IMR-90 (cell line): ENCODE measurements around the gene C5orf15. TPM values are rescaled to one million over a fixed set of nuclear protein-coding genes. Genes with fewer than 3 reads are reported as not detected.

Experiments
- ATAC-seq: fragments of 200-7000 bp; cut with Tn5 transposase; 2 replicates; pipeline ENCODE4 v1.9.1; 2020; ENCODE audit warnings: low read depth, mild to moderate bottlenecking, moderate library complexity
- BruUV-seq: library from RNA; stranded (reverse); fragments of 400-500 nt; replicated peaks from 2 replicates; lab custom pipeline; 2021; lab: Mats Ljungman, UMichigan
- CTCF ChIA-PET: fragments of 300-600 bp; formaldehyde crosslinking; extraction: SDS; loops from one replicate; lab custom pipeline; 2021; ENCODE audit warnings: antibody characterized with exemption; lab: Yijun Ruan, JAX
- POLR2A ChIA-PET: fragments of 300-600 bp; sonication (Branson Sonifier 250); formaldehyde crosslinking; loops from one replicate; lab custom pipeline; 2022; ENCODE audit warnings: antibody characterized with exemption; ENCODE audit not compliant: unreplicated experiment; lab: Charles Lee
- DNase-seq: peaks from one replicate; pipeline ENCODE4 v3.0.0; 2013
- H2AFZ ChIP-seq: replicated peaks from 2 replicates; pipeline ENCODE3; 2013; ENCODE audit warnings: low read length, mild to moderate bottlenecking; ENCODE audit not compliant: poor library complexity
- H2AK5ac ChIP-seq: 2 replicates; pipeline ENCODE4 v1.6.1; 2013; ENCODE audit warnings: low read depth, low read length, inconsistent platforms
- H2AK9ac ChIP-seq: replicated peaks from 2 replicates; pipeline ENCODE3; 2013; ENCODE audit warnings: mild to moderate bottlenecking, low read depth, low read length, moderate library complexity; ENCODE audit not compliant: poor library complexity
- H2BK120ac ChIP-seq: 2 replicates; pipeline ENCODE4 v1.6.1; 2013; ENCODE audit warnings: low read depth, low read length, inconsistent platforms
- H2BK15ac ChIP-seq: 3 replicates; pipeline ENCODE4 v1.6.1; 2013; ENCODE audit warnings: low read depth, low read length, inconsistent platforms
- H2BK20ac ChIP-seq: 2 replicates; pipeline ENCODE4 v1.6.1; 2013; ENCODE audit warnings: low read depth, mild to moderate bottlenecking, inconsistent platforms, low read length, moderate library complexity
- H2BK5ac ChIP-seq: 2 replicates; pipeline ENCODE4 v1.6.1; 2013; ENCODE audit warnings: mild to moderate bottlenecking, low read depth, low read length, inconsistent platforms; ENCODE audit not compliant: poor library complexity, severe bottlenecking
- H3K14ac ChIP-seq: replicated peaks from 2 replicates; pipeline ENCODE4 v1.6.1; 2013; ENCODE audit warnings: low read depth, low read length, inconsistent platforms
- H3K18ac ChIP-seq: 2 replicates; pipeline ENCODE4 v1.6.1; 2013; ENCODE audit warnings: low read depth, low read length, control low read depth
- H3K23ac ChIP-seq: 2 replicates; pipeline ENCODE4 v1.6.1; 2013; ENCODE audit warnings: low read depth, low read length, inconsistent platforms
- H3K27ac ChIP-seq: 2 replicates; pipeline ENCODE4 v1.5.1; 2013; ENCODE audit warnings: mild to moderate bottlenecking, control low read depth, low read length; ENCODE audit not compliant: insufficient read depth
- H3K27me3 ChIP-seq: 2 replicates; pipeline ENCODE4 v1.6.1; 2013; ENCODE audit warnings: low read length; ENCODE audit not compliant: control insufficient read depth, insufficient read depth
- H3K36me3 ChIP-seq: 2 replicates; pipeline ENCODE4 v1.6.1; 2013; ENCODE audit warnings: low read length, mixed read lengths; ENCODE audit not compliant: control insufficient read depth, insufficient read depth
- H3K4ac ChIP-seq: 2 replicates; pipeline ENCODE4 v1.6.1; 2013; ENCODE audit warnings: low read depth, low read length, inconsistent platforms
- H3K4me1 ChIP-seq: 2 replicates; pipeline ENCODE4 v1.6.1; 2013; ENCODE audit warnings: low read length, mixed read lengths; ENCODE audit not compliant: control insufficient read depth, insufficient read depth
- H3K4me2 ChIP-seq: 2 replicates; pipeline ENCODE4 v1.6.1; 2013; ENCODE audit warnings: low read depth, mild to moderate bottlenecking, control low read depth, low read length, moderate library complexity
- H3K4me3 ChIP-seq: 2 replicates; pipeline ENCODE4 v1.5.1; 2013; ENCODE audit warnings: low read depth, mild to moderate bottlenecking, control low read depth, low read length, moderate library complexity; ENCODE audit not compliant: insufficient read depth
- H3K56ac ChIP-seq: 2 replicates; pipeline ENCODE4 v1.6.1; 2013; ENCODE audit warnings: low read length, inconsistent platforms; ENCODE audit not compliant: insufficient read depth; ENCODE audit errors: extremely low read depth
- H3K79me1 ChIP-seq, 2 experiments: 2 replicates each; pipeline ENCODE4 v1.6.1; 2013; ENCODE audit warnings: low read length in 2 of 2, inconsistent platforms in 1 of 2, low read depth in 1 of 2
- H3K9ac ChIP-seq: 2 replicates; pipeline ENCODE4 v1.6.1; 2013; ENCODE audit warnings: low read depth, low read length, control low read depth
- H3K9me1 ChIP-seq: 2 replicates; pipeline ENCODE4 v1.6.1; 2013; ENCODE audit warnings: low read length, inconsistent platforms; ENCODE audit not compliant: insufficient read depth
- H3K9me3 ChIP-seq: 2 replicates; pipeline ENCODE4 v1.6.1; 2013; ENCODE audit warnings: low read length; ENCODE audit not compliant: control insufficient read depth, insufficient read depth
- H4K20me1 ChIP-seq: 2 replicates; pipeline ENCODE4 v1.6.1; 2013; ENCODE audit warnings: low read length, inconsistent platforms; ENCODE audit not compliant: insufficient read depth
- H4K5ac ChIP-seq: 2 replicates; pipeline ENCODE4 v1.6.1; 2013; ENCODE audit warnings: mild to moderate bottlenecking, low read depth, low read length, control low read depth
- H4K8ac ChIP-seq, 2 experiments: 2 replicates each; pipeline ENCODE4 v1.6.1; 2013; ENCODE audit warnings: low read depth in 2 of 2, low read length in 2 of 2, control low read depth in 1 of 2, inconsistent platforms in 1 of 2
- H4K91ac ChIP-seq: 2 replicates; pipeline ENCODE4 v1.6.1; 2013; ENCODE audit warnings: low read depth, low read length, inconsistent platforms; ENCODE audit not compliant: insufficient read depth
- BHLHE40 ChIP-seq: fragments of 150-350 bp; IDR thresholded peaks from 2 replicates; pipeline ENCODE4 v1.6.1; 2016; ENCODE audit warnings: mild to moderate bottlenecking, low read depth, low read length
- CHD1 ChIP-seq: IDR thresholded peaks from 2 replicates; pipeline ENCODE4 v1.6.1; 2012; ENCODE audit warnings: low read depth, low read length, improper control_type of control experiment
- MAFK ChIP-seq: IDR thresholded peaks from 2 replicates; pipeline ENCODE4 v1.6.1; 2012; ENCODE audit warnings: low read depth, low read length, improper control_type of control experiment
- MAZ ChIP-seq: IDR thresholded peaks from 2 replicates; pipeline ENCODE4 v1.6.1; 2012; ENCODE audit warnings: low read depth, mild to moderate bottlenecking, low read length, improper control_type of control experiment, moderate library complexity, borderline replicate concordance
- NFE2L2 ChIP-seq: fragments of 150-350 bp; IDR thresholded peaks from 2 replicates; pipeline ENCODE4 v1.6.1; 2016; ENCODE audit warnings: low read depth, mild to moderate bottlenecking, low read length
- POLR2A ChIP-seq: IDR thresholded peaks from 2 replicates; pipeline ENCODE4 v1.6.1; 2012; ENCODE audit warnings: mild to moderate bottlenecking, low read depth, low read length
- WGBS, 2 experiments: methylation state at CpG; one replicate each; pipeline versions ENCODE4 v1.1.5 to v1.1.7; 2013; ENCODE audit warnings: missing lambda C conversion rate in 2 of 2; ENCODE audit not compliant: insufficient read length in 1 of 2; ENCODE audit errors: extremely low coverage in 2 of 2; 5-methylcytosine and 5-hydroxymethylcytosine counted together
- dilution Hi-C: fragments of 300-500 bp; cut with HindIII; formaldehyde crosslinking; loops from one replicate; pipeline ENCODE4 v1.14.3; 2018; ENCODE audit warnings: low sequenced_read_pairs; ENCODE audit not compliant: unreplicated experiment
- in situ Hi-C: fragments of 300-500 bp; cut with MboI; formaldehyde crosslinking; loops from 3 replicates; pipeline ENCODE4 v1.14.3; 2019; ENCODE audit warnings: low sequenced_read_pairs, inconsistent platforms, mixed read lengths
- intact Hi-C: fragments of 100-400 bp; cut with micrococcal nuclease; formaldehyde crosslinking; loops from 2 replicates; pipeline ENCODE4 v1.10.0; 2022
- polyA plus RNA-seq, 3 experiments: library from polyadenylated mRNA; depleted of rRNA; stranded (reverse); fragments of >200 nt; gene quantifications; 2 replicates each; pipeline ENCODE4 v1.2.3, GENCODE V29; 2012; ENCODE audit warnings: low replicate concordance in 1 of 3
- total RNA-seq: library from RNA; depleted of rRNA; stranded (reverse); fragments of >200 nt; gene quantifications from 2 replicates; pipeline ENCODE4 v1.2.3, GENCODE V29; 2012

C5orf15 gene
- total and polyA plus RNA-seq, 2 of the 4 experiments (the other 2 are of a cell fraction): 35.1 to 73.5 TPM

DNA sequence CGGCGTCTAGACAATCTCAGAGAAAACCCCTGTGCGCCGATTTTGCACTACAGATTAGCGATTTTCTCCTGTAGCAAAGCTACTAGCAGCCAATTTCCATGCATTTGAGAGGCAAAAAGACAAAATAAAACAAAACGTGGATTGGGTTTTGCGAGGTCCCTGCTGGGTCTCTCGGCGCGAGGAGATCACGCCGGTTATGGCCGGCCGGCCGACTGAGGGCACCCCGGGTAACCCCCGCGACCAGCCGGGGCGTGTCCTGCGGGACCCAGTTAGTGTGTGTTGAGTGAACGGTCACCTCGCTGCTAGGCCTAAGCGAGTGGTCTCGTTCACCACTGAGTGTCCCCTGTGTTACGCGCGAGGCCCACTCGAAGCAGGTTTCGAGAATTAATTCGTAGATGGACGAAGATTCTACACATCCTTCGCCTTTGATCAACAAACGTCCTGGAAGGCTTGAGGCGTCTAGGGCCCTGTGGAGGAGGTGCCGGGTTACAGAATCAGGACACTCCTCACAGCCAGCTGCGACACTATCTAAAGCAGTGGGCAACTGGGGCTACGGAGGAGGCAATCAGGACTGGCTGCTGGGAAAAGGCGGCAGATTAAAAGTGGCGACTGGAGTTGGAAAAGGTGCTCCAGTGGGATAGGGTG, 37.1 kb upstream of the C5orf15 start (continued):
- peak; percentile 12; the same call in 1 of the 2 replicates for TF ChIP-seq MAZ

- Histone ChIP-seq H3K9ac (peak within 1 kb of the TSS; percentile 98), H3K27me3 (no peaks in the 10 kb centered on the region), H3K36me3 (peaks cover 13% of the 10 kb centered on the region), H2BK5ac (peak within 1 kb of the TSS; percentile 99), H3K9me3 (no peaks in the 10 kb centered on the region), H3K27ac (peak within 1 kb of the TSS; percentile 98), H3K56ac (peak within 1 kb of the TSS; percentile 90), H3K4ac (peak within 1 kb of the TSS; percentile 94), H3K18ac (peak within 1 kb of the TSS; percentile 69), H3K4me2 (peak within 1 kb of the TSS; percentile 96), H3K4me1 (peaks cover 29% of the 10 kb centered on the region), H3K23ac (peak within 1 kb of the TSS; percentile 98), H2AK9ac (peak within 1 kb of the TSS; percentile 92), H3K4me3 (peak within 1 kb of the TSS; percentile 86), H2AK5ac (peak within 1 kb of the TSS; percentile 77), H3K79me1 (peaks cover 10 to 50% of the 10 kb centered on the region in 2 experiments), H3K9me1 (peaks cover 27% of the 10 kb centered on the region), H4K91ac (peak within 1 kb of the TSS; percentile 81), H2BK15ac (peak within 1 kb of the TSS; percentile 60; the same call in 2 of the 3 replicates), H4K20me1 (peaks cover 42% of the 10 kb centered on the region), H4K5ac (peak within 1 kb of the TSS; percentile 87), H2BK20ac (no peak within 1 kb of the TSS), H4K8ac (peak within 1 kb of the TSS; percentile 75 to 90), H2BK120ac (peak within 1 kb of the TSS; percentile 76; the same call in 1 of the 2 replicates), H2AFZ (peak within 1 kb of the TSS; percentile 99), H3K14ac (peak within 1 kb of the TSS; percentile 93)
- no TSS peak for BruUV-seq
- peak; percentile 61; the same call in 1 of the 2 replicates for TF ChIP-seq MAZ
- no peak for TF ChIP-seq MAFK
- TF ChIP-seq POLR2A: peak; percentile 57
- TF ChIP-seq NFE2L2: no peak
- TF ChIP-seq CHD1: 0 out of 2 replicates have a peak, but pooled peaks have one; percentile 13
- peak; percentile 73 for TF ChIP-seq BHLHE40
- ChIA-PET POLR2A (interaction anchor here (0.6 kb wide), 1 partner anchor 25 kb away, joined by 6 read pairs; no protein-coding TSS in a partner anchor), CTCF (interaction anchor here (0.6 kb wide), 2 partner anchors 8 to 1042 kb away, joined by 3 to 4 read pairs; no protein-coding TSS in a partner anchor)
- DNase-seq (peak; percentile 88), ATAC-seq (peak; percentile 90)
- in situ Hi-C loops: no loop called here
- 0% methylated on average over 44 of the region's 96 CpGs; no CpG with 5 or more reads in 1 of the 2 experiments for WGBS, 2 experiments
- intact Hi-C loops: no loop called here
- dilution Hi-C loops: no loop called here
Observed at GRCh38 chr5:134004626-134005416, 36.4 kb upstream of the C5orf15 start, which contains the start of gene VDAC1. TSS of gene VDAC1 (minus strand) at chr5:134004975. CDS start at chr5:133993012, 11,963 bp downstream.
